Ishikawa (cell line): ENCODE results near the gene CD3E.

Source experiments
- CEBPB ChIP-seq: IDR thresholded peaks from 2 replicates; pipeline ENCODE4 v1.6.1; 2012
- CREB1 ChIP-seq: IDR thresholded peaks from 2 replicates; pipeline ENCODE4 v1.6.1; 2012; ENCODE audit warnings: low read depth
- EGR1 ChIP-seq: IDR thresholded peaks from 2 replicates; pipeline ENCODE4 v1.6.1; 2012
- EP300 ChIP-seq: IDR thresholded peaks from 2 replicates; pipeline ENCODE4 v1.6.1; 2012; ENCODE audit warnings: borderline replicate concordance
- FOXM1 ChIP-seq: IDR thresholded peaks from 2 replicates; pipeline ENCODE4 v1.6.1; 2012; ENCODE audit warnings: low read depth, borderline replicate concordance
- MAX ChIP-seq: IDR thresholded peaks from 2 replicates; pipeline ENCODE4 v1.6.1; 2012
- NFIC ChIP-seq: IDR thresholded peaks from 2 replicates; pipeline ENCODE4 v1.6.1; 2012
- RAD21 ChIP-seq: IDR thresholded peaks from 2 replicates; pipeline ENCODE4 v1.6.1; 2012; ENCODE audit warnings: low read depth
- REST ChIP-seq: IDR thresholded peaks from 2 replicates; pipeline ENCODE4 v1.6.1; 2012; ENCODE audit warnings: low read depth, mild to moderate bottlenecking
- TAF1 ChIP-seq: IDR thresholded peaks from 2 replicates; pipeline ENCODE4 v1.6.1; 2012; ENCODE audit warnings: low read depth, mild to moderate bottlenecking
- TCF12 ChIP-seq: IDR thresholded peaks from 2 replicates; pipeline ENCODE4 v1.6.1; 2012; ENCODE audit warnings: low read depth
- TEAD4 ChIP-seq: IDR thresholded peaks from 2 replicates; pipeline ENCODE4 v1.6.1; 2012
- USF1 ChIP-seq: IDR thresholded peaks from 2 replicates; pipeline ENCODE4 v1.6.1; 2012
- YY1 ChIP-seq: IDR thresholded peaks from 2 replicates; pipeline ENCODE4 v1.6.1; 2012; ENCODE audit warnings: low read depth
- ZBTB7A ChIP-seq: IDR thresholded peaks from 2 replicates; pipeline ENCODE4 v1.6.1; 2012; ENCODE audit warnings: low read depth

The CD3E gene

GRCh38 chr11:118338637-118339061 lies 34.1 kb downstream of the CD3E start:
- no peak for TF ChIP-seq EP300

GRCh38 chr11:118339281-118339961 lies 34.9 kb downstream of the CD3E start:
- TF ChIP-seq MAX, result no peak
- TF ChIP-seq YY1, result no peak
- TF ChIP-seq TCF12, result no peak
- TF ChIP-seq USF1, result no peak
- no peak for TF ChIP-seq CREB1
- no peak for TF ChIP-seq FOXM1
- no peak for TF ChIP-seq TAF1
- TF ChIP-seq EP300, result no peak
- no peak for TF ChIP-seq ZBTB7A
- no peak for TF ChIP-seq EGR1

- TF ChIP-seq EGR1 (no peak), USF1 (no peak), TEAD4 (no peak), ZBTB7A (no peak), CREB1 (no peak), TCF12 (no peak), MAX (no peak), RAD21 (no peak), REST (no peak), NFIC (no peak), EP300 (no peak)
Observed at GRCh38 chr11:118340449-118340848, 35.9 kb downstream of the CD3E start.

DNA sequence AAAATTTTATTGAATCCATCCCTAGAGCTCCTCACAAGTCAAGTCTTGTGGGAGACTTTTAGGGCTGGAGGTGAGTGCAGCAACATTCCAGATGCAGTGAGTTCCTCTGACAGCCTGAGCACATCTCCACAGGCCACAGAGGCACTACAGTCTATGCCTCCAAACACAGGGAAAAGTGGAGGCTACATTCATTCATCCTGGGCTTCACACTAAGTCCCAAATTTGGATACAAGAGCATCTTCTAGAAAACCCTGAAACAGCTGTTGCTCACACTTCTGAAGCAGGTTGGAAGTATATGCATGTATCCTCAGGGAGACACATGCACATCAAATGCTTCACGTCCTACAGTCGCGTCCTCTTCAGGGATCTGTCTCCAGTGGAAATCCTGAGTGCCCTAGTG lies 36.7 kb downstream of the CD3E start:
- no peak for TF ChIP-seq CEBPB
- no peak for TF ChIP-seq EP300
- TF ChIP-seq NFIC, result no peak
- no peak for TF ChIP-seq USF1
- no peak for TF ChIP-seq CREB1
- TF ChIP-seq MAX, result no peak
- no peak for TF ChIP-seq EGR1
- no peak for TF ChIP-seq FOXM1
- TF ChIP-seq RAD21, result no peak
- TF ChIP-seq REST, result no peak
- TF ChIP-seq ZBTB7A, result no peak
- no peak for TF ChIP-seq TAF1

- TF ChIP-seq EP300 (no peak), FOXM1 (no peak), TCF12 (no peak)
Observed at GRCh38 chr11:118341815-118342489, 37.4 kb downstream of the CD3E start.
